PC-3 (cell line): ENCODE measurements around the gene ANGPT4.

Source experiments
- CTCF ChIP-seq: fragments of 300-600 bp; sonication (generic); conservative IDR thresholded peaks from 2 replicates; pipeline ENCODE4 v1.5.1; 2017; ENCODE audit warnings: antibody characterized with exemption, low read depth, mild to moderate bottlenecking, low read length
- EZH2phosphoT487 ChIP-seq: fragments of 300-600 bp; sonication (generic); IDR thresholded peaks from 2 replicates; pipeline ENCODE4 v1.6.1; 2018; ENCODE audit warnings: mild to moderate bottlenecking, antibody characterized with exemption, low read length, borderline replicate concordance

- TF ChIP-seq CTCF: no peak
- no peak for TF ChIP-seq EZH2phosphoT487
Observed at GRCh38 chr20:853406-853996, 62.6 kb downstream of the ANGPT4 start.
